ENCODE results near the gene TECRL. TPM values are rescaled to one million over a fixed set of nuclear protein-coding genes. Genes with fewer than 3 reads are reported as not detected.

Gene TECRL
- total RNA-seq, 1 experiment from 2014 or later: not detected

- ChIA-PET CTCF (no interaction called here), POLR2A (no interaction called here)
- no peak for DNase-seq (ENCODE audit: low read depth, low spot score)
- no peak overlapping the region for H3K27ac ChIP-seq (ENCODE audit: low read length)
- in situ Hi-C loops (cut with HindIII; ENCODE audit: low pct_unique_long_range_greater_than_20kb, low sequenced_read_pairs): no loop called here
- H3K9me3 ChIP-seq (ENCODE audit: control insufficient read depth, insufficient read depth, low read depth, low read length): no peaks in the 10 kb centered on the region
- no peaks in the 10 kb centered on the region for H3K27me3 ChIP-seq (ENCODE audit: control insufficient read depth, insufficient read depth, low read length)
- TF ChIP-seq TCF7L2 (IDR thresholded peaks at IDR 0.05; ENCODE audit: low read depth, low read length) (no peak), CTCF (IDR thresholded peaks at IDR 0.05) (no peak), POLR2AphosphoS5 (IDR thresholded peaks at IDR 0.05; ENCODE audit: low read depth, low read length) (no peak), REST (IDR thresholded peaks at IDR 0.05; ENCODE audit: insufficient read depth in 1 of 2, low read depth in 2 of 2, low read length in 1 of 2) (no peak), SIN3A (IDR thresholded peaks at IDR 0.05; ENCODE audit: borderline replicate concordance, insufficient read depth, low read depth, low read length) (no peak)
- BruUV-seq (replicated peaks): no TSS peak
- intact Hi-C loops (cut with micrococcal nuclease; ENCODE audit: unreplicated experiment): no loop called here
- no peak overlapping the region for H3K4me3 ChIP-seq (ENCODE audit: low read depth in 2 of 2, low read length in 2 of 2)
- ATAC-seq: no peak
- no peaks in the 10 kb centered on the region for H3K4me1 ChIP-seq (ENCODE audit: control insufficient read depth, insufficient read depth, low read length)
- no peaks in the 10 kb centered on the region for H3K36me3 ChIP-seq (ENCODE audit: control insufficient read depth, insufficient read depth, low read length)
Observed at GRCh38 chr4:64266669-64267068, 142.6 kb downstream of the TECRL start.

- POLR2A ChIA-PET: no interaction called here
- TF ChIP-seq TCF7L2 (IDR thresholded peaks at IDR 0.05; ENCODE audit: low read depth, low read length): no peak
- TF ChIP-seq CTCF (IDR thresholded peaks at IDR 0.05): no peak
- TF ChIP-seq REST (IDR thresholded peaks at IDR 0.05; ENCODE audit: insufficient read depth in 1 of 2, low read depth in 2 of 2, low read length in 1 of 2): no peak
- TF ChIP-seq POLR2AphosphoS5 (IDR thresholded peaks at IDR 0.05; ENCODE audit: low read depth, low read length): no peak
- no peak for TF ChIP-seq SIN3A (IDR thresholded peaks at IDR 0.05; ENCODE audit: borderline replicate concordance, insufficient read depth, low read depth, low read length)
- intact Hi-C loops (cut with micrococcal nuclease; ENCODE audit: unreplicated experiment): no loop called here
- no peaks in the 10 kb centered on the region for H3K36me3 ChIP-seq (ENCODE audit: control insufficient read depth, insufficient read depth, low read length)
- BruUV-seq (replicated peaks): no TSS peak
- no peak overlapping the region for H3K27ac ChIP-seq (ENCODE audit: low read length)
- DNase-seq (ENCODE audit: low read depth, low spot score) (no peak), ATAC-seq (no peak)
- no peaks in the 10 kb centered on the region for H3K4me1 ChIP-seq (ENCODE audit: control insufficient read depth, insufficient read depth, low read length)
- in situ Hi-C loops (cut with HindIII; ENCODE audit: low pct_unique_long_range_greater_than_20kb, low sequenced_read_pairs): no loop called here
- no peaks in the 10 kb centered on the region for H3K9me3 ChIP-seq (ENCODE audit: control insufficient read depth, insufficient read depth, low read depth, low read length)
- CTCF ChIA-PET: no interaction called here
- no peaks in the 10 kb centered on the region for H3K27me3 ChIP-seq (ENCODE audit: control insufficient read depth, insufficient read depth, low read length)
- no peak overlapping the region for H3K4me3 ChIP-seq (ENCODE audit: low read depth in 2 of 2, low read length in 2 of 2)
Observed at GRCh38 chr4:64266263-64266662, 143.0 kb downstream of the TECRL start.

All from Panc1 (cell line).